ENCODE results near the gene RIIAD1.

The RIIAD1 gene

DNA sequence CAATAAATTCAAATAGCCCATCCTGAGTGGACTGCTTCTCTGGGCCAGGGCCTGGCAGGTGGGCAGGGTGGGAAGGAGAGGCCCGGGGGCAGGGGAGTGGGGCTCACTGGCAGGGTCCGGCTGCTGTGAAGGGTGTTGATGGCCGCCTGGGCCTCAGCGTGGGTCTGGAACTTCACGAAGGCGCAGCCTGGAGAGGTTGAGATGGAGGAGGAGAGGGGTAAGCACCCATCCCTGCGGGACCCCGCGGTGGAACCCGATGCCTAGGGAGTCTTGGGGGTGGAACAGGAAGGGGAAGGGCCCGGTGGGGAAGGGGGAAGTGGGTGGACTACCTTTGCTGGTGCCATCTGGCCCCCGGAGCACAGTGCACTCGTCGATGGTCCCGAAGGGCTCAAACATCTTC is 12.4 kb upstream of the RIIAD1 start:
- Histone ChIP-seq H3K9me2 (ENCODE audit: low read depth, low read length) (no peaks in the 10 kb centered on the region), H3K9ac (ENCODE audit: low read length) (no peak overlapping the region), H3K27me3 (ENCODE audit: insufficient read depth, low read length) (no peaks in the 10 kb centered on the region), H3K4me2 (ENCODE audit: low read length) (no peak overlapping the region), H2AFZ (ENCODE audit: low read length) (no peak overlapping the region), H3K27ac (ENCODE audit: low read depth, low read length, poor library complexity, severe bottlenecking) (no peak overlapping the region), H3K9me3 (ENCODE audit: low read length) (no peaks in the 10 kb centered on the region), H4K20me1 (ENCODE audit: insufficient read depth, low read length) (no peaks in the 10 kb centered on the region), H3F3A (ENCODE audit: insufficient read depth, low read length) (no peaks in the 10 kb centered on the region), H3K36me3 (ENCODE audit: insufficient read depth, low read length) (no peaks in the 10 kb centered on the region), H3K4me3 (ENCODE audit: low read depth, low read length, poor library complexity, severe bottlenecking) (no peak overlapping the region), H3K79me2 (ENCODE audit: insufficient read depth, low read length) (no peaks in the 10 kb centered on the region), H3K4me1 (ENCODE audit: insufficient read depth, low read length, severe bottlenecking) (no peaks in the 10 kb centered on the region)
- no peak for TF ChIP-seq EZH2 (IDR thresholded peaks at IDR 0.05; ENCODE audit: borderline replicate concordance, low read length)
- TF ChIP-seq, protein P1, sequence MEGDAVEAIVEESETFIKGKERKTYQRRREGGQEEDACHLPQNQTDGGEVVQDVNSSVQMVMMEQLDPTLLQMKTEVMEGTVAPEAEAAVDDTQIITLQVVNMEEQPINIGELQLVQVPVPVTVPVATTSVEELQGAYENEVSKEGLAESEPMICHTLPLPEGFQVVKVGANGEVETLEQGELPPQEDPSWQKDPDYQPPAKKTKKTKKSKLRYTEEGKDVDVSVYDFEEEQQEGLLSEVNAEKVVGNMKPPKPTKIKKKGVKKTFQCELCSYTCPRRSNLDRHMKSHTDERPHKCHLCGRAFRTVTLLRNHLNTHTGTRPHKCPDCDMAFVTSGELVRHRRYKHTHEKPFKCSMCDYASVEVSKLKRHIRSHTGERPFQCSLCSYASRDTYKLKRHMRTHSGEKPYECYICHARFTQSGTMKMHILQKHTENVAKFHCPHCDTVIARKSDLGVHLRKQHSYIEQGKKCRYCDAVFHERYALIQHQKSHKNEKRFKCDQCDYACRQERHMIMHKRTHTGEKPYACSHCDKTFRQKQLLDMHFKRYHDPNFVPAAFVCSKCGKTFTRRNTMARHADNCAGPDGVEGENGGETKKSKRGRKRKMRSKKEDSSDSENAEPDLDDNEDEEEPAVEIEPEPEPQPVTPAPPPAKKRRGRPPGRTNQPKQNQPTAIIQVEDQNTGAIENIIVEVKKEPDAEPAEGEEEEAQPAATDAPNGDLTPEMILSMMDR (IDR thresholded peaks at IDR 0.05; ENCODE audit: low read length) = no peak

DNA sequence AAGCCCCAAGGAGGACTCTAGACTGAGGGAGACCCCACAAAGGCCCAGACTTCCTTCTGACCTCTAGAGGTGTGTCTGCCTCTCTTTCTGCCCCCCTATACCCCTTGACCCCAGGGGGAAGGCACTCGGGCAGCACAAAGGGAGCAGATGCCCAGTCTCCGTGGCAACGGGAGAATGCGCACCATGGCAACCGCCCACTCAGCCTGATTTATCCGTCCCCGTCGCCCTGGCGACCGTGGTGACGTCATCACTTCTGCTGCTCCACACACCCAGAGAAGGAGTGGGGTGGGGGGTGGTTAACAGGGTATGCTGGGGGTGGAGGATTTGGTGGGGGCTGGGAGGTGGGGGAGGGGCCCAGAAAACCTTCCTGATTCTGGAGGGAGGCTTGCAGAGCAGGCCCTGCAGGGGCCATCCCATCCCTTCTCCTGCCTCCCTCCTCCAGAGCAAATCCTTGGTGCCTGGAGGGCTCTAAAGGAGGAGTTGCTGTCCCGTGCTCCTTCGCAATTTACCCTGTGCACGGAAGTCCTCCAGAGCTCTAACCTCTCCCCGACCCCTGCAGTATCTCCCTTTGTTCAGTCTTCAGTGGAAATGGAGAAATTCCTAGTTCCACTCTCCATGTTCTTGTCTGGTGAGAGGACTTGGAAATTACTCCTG is 11.0 kb upstream of the RIIAD1 start:
- Histone ChIP-seq H3K4me1 (ENCODE audit: insufficient read depth, low read length, severe bottlenecking) (no peaks in the 10 kb centered on the region), H3K9me3 (ENCODE audit: low read length) (no peaks in the 10 kb centered on the region), H4K20me1 (ENCODE audit: insufficient read depth, low read length) (no peaks in the 10 kb centered on the region), H2AFZ (ENCODE audit: low read length) (no peak overlapping the region), H3K9me2 (ENCODE audit: low read depth, low read length) (no peaks in the 10 kb centered on the region), H3K36me3 (ENCODE audit: insufficient read depth, low read length) (no peaks in the 10 kb centered on the region), H3K79me2 (ENCODE audit: insufficient read depth, low read length) (no peaks in the 10 kb centered on the region), H3K4me2 (ENCODE audit: low read length) (no peak overlapping the region), H3K27me3 (ENCODE audit: insufficient read depth, low read length) (no peaks in the 10 kb centered on the region), H3F3A (ENCODE audit: insufficient read depth, low read length) (no peaks in the 10 kb centered on the region), H3K9ac (ENCODE audit: low read length) (no peak overlapping the region), H3K4me3 (ENCODE audit: low read depth, low read length, poor library complexity, severe bottlenecking) (no peak overlapping the region), H3K27ac (ENCODE audit: low read depth, low read length, poor library complexity, severe bottlenecking) (no peak overlapping the region)
- TF ChIP-seq, protein P1 (IDR thresholded peaks at IDR 0.05; ENCODE audit: low read length) = no peak
- TF ChIP-seq EZH2 (IDR thresholded peaks at IDR 0.05; ENCODE audit: borderline replicate concordance, low read length) = no peak

DNA sequence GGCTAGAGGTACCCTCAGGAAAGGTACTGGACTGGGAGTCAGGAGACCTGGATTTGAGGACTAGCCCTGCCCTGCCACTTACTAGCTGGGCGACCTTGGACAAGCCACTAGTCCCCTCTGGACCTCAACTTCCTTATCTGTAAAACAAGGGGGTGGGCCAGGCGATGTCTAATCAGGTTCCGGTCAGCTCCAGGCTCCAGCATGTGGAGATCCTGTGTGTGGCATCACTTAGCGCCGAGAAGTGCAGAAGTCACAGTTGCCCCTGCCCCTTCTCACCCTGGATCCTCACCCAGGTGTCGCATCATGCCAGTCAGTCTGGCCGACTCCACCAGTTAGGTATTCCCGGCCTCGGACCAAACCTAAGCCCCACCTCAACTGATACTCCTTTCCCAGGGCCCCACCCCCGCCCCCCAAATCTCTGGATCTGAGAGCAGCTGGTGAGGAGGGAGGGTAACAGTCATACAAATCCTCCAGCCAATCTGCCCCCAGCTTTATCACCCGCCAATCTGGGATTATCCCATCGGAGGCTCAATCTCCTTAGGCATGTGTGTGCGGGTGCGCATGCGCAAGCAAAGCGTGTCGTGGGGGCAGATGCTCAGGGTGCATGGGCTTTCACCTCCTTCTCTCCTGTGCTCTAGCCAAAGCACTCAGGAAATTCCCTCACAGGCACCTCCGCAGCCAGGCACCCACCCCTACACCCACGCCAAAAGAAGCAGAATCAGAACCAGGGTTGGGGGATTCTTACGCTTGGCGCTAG is 10.1 kb upstream of the RIIAD1 start:
- H3K27me3 ChIP-seq (ENCODE audit: insufficient read depth, low read length) = no peaks in the 10 kb centered on the region
- no peak overlapping the region for H3K9ac ChIP-seq (ENCODE audit: low read length)
- H4K20me1 ChIP-seq (ENCODE audit: insufficient read depth, low read length) = no peaks in the 10 kb centered on the region
- H3K79me2 ChIP-seq (ENCODE audit: insufficient read depth, low read length) = no peaks in the 10 kb centered on the region
- H3K27ac ChIP-seq (ENCODE audit: low read depth, low read length, poor library complexity, severe bottlenecking) = no peak overlapping the region
- TF ChIP-seq, protein P1 (IDR thresholded peaks at IDR 0.05; ENCODE audit: low read length) = no peak
- no peak for TF ChIP-seq EZH2 (IDR thresholded peaks at IDR 0.05; ENCODE audit: borderline replicate concordance, low read length)
- H3K9me2 ChIP-seq (ENCODE audit: low read depth, low read length) = no peaks in the 10 kb centered on the region
- H3K4me3 ChIP-seq (ENCODE audit: low read depth, low read length, poor library complexity, severe bottlenecking) = no peak overlapping the region
- H3K36me3 ChIP-seq (ENCODE audit: insufficient read depth, low read length) = no peaks in the 10 kb centered on the region
- H2AFZ ChIP-seq (ENCODE audit: low read length) = no peak overlapping the region
- no peak overlapping the region for H3K4me2 ChIP-seq (ENCODE audit: low read length)
- H3K9me3 ChIP-seq (ENCODE audit: low read length) = no peaks in the 10 kb centered on the region
- no peaks in the 10 kb centered on the region for H3F3A ChIP-seq (ENCODE audit: insufficient read depth, low read length)
- no peaks in the 10 kb centered on the region for H3K4me1 ChIP-seq (ENCODE audit: insufficient read depth, low read length, severe bottlenecking)
